Dedifferentiated amniotic fluid mesenchymal stem cell (primary cell): ENCODE data around the gene PICK1.

Experiments
- DNase-seq: peaks from one replicate; pipeline ENCODE4 v3.0.0-alpha.2; 2016; ENCODE audit errors: extremely low spot score

PICK1 gene

DNA sequence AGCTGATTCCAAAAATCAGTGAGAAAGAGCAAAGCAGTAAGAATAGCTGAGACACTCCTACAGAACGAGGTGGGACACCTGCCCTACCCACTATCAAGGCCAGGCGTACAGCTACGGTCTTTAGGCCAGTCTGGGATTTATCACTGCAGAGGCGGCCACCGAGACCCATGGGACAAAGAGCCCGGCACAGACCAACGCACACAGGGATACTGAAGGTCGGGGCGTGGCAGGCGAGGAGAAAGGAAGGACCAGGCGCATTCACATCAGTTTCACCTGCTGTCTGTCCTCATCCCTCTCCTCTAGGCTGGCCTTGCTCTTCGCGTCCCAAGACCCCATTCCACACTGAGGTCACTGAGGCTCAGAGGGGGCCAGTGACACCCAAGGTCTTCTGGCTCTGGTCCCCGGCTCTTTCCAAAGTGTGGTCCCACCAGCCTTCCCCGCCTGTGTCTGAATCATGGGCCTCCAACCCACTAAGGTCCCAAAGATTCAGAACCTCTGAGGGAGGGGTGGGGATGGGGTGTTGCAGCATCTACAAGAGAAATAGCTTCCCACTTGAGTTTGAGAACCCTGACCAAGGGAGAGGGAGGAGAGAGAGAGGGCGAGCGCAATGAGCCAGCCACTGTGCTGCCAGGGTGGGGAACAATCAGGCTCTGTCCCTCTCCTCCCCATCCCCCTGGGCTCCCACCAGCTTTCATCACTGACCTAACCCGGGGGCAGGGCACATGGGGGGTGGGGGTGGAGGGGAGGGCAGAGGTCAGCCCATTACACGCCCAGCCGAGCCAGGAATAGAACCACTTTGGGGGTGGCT lies 7.2 kb upstream of the PICK1 start:
- no peak for DNase-seq

DNA sequence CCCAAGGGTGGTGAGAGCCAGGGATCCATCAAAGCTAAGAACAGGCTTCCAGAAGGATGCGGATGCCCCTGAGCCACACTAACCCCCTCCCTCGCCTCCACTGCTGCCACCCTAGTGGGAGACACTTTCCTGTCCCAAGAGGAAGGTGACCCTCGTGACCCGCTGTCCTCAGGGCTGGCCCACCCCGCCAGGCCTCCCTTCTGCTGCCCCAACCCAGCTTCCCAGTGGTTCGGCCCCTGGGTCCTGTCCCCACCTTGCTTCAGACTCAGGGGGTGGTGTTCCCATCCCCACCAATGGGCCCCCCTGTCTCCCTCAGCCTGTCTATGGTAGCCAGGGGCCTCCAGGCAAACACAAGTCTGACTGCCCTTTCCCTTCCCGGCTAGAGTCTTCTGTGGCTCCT lies 6.5 kb upstream of the PICK1 start:
- no peak for DNase-seq

DNA sequence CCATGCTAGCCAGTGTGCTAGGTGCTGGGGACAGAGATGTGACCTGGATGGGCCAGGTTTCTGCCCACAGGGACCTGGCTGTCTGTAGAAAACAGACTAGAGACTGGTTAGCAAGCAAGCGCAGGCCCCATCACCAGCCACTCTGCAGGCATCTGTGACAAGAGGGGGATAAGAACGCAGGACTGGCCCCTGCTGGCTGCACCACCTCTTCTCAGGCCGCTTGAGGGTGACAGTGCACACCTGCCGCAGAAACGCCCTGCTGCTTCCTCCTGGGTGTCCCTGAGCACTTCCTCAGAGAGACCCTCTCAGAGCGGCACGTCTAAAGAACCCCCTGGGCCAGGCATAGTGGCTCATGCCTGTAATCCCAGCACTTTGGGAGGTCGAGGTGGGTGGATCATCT lies 5.9 kb upstream of the PICK1 start:
- DNase-seq: no peak

DNA sequence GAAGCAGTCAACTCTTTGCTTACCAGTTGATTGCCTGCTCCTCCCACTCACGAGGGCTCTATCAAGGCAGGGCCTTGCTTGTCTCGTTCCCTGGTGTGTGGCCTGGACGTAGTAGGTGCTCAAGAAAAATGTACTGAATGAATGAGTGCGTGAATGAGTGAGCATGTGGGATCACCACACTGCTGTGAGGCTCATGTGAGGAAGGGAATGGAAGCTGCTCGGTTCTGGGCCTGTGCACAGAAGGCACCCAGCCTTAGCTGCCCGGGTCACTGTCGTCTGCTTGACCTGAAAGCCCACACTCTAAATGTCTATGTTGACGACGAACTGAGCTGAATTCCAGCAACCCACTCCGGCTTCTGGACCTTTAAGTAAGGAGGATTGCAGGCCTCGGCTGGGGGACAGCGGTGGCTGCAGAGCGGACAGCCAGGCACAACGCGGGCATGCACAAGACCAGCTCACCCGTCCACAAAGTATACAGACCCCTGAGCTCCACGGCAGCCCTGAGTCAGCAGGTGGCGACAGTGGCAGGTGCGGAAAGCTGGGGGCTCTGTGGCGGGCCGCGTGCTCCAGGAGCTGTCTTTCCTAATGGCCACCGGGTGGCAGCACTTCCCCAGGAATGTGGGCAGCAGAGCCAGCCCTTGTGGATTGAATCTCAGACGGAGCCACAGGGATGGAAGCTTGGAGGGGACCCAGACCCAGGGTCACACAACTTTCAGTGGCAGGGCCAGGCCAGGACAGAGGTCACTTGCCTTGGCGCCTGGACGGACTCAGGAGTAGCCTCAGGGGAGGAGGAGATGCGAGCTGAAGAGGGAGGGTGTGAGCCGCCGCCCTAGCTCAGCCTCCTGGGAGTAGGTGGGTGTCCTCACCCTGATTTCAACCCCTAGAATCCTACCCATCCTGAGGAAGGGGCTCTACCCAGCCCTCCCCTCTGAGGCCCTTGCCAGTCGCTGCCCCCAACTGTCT lies 5.0 kb upstream of the PICK1 start:
- peak; percentile 57 for DNase-seq

DNA sequence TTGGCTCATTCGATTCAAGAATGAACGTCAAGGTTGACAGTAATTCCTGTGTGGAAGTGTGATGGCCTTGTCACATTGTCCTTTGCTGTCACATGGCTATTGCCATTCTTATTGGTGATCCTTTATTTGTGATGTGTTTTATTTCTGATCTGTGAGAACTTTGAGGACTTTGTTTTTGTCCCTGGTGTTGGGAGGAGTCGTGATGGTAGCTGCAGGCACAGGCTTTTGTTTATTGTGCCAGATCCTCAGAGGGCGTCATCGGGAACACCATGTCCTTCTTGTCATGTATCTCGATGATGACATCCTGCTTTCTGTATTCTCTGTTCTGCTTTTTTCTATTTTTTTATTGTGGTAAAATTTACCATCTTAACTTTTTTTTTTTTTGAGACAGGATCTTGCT lies 5.6 kb downstream of the PICK1 start:
- DNase-seq: no peak

DNA sequence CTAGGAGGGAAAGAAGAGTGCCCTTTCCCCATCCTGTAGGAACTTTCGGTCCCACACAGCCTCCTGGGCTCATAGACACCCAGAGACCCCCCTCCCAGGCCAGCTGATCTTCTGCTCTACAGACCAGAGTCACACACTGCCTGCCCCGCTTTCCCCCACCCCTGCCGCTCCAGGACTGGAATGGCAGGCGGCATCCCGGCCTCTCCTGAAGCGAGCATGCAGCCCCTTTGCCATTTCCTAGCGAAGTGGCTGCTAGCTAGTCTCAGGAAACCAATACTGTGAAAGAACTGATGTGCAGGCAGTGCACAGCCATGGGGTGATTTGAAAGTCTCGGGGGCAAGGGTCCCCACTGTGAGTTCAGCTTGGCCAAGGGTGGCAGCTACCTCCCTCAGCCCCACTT lies 8.3 kb downstream of the PICK1 start:
- no peak for DNase-seq

DNA sequence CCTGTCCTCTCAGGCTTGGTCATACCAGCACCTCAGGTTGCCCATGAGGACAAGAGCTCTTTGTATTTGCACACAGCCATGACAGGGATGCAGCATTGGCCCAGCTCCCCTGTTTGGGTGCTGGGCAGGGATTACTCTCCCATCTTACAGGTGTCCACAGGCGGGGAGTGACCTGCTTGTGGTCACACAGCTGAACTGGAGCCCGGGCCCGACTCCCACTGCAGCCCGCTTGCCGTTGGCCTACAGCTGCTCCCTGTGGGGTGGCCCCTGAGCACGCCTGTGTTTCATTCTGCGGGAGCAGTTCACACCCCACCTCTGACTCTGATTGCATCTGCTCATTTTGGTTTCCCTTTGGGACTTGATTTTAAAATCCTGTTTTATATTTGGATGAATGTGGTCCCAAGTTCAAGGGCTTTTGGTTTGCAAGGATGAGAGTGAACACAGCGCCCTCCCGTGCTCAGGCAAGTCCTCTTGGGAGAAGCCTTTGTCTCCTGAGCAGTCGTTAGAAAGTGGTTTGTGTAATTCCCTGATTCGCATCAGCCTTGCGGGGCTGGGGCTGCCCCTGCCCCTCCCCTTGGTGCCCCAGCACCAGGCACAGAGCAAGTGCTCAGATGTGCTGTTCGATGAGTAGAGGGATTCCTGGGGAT lies 9.3 kb downstream of the PICK1 start:
- no peak for DNase-seq

DNA sequence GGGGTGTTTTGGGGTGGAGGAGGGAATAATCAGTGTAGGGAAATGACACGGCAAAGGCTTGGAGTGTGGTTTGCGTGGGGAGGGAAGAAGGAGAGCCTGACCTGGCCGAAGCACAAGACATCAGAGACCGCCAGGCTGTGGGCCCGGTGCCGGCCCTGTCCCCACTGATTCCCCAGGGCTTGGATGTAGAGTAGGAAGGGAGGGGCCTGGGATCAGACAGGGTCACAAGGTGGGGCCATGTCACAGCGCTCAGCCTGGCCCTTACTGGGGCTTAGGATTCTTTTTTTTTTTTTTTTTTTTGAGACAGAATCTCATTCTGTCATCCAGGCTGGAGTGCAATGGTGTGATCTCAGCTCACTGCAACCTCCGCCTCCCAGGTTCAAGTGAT lies 9.8 kb downstream of the PICK1 start:
- no peak for DNase-seq

DNA sequence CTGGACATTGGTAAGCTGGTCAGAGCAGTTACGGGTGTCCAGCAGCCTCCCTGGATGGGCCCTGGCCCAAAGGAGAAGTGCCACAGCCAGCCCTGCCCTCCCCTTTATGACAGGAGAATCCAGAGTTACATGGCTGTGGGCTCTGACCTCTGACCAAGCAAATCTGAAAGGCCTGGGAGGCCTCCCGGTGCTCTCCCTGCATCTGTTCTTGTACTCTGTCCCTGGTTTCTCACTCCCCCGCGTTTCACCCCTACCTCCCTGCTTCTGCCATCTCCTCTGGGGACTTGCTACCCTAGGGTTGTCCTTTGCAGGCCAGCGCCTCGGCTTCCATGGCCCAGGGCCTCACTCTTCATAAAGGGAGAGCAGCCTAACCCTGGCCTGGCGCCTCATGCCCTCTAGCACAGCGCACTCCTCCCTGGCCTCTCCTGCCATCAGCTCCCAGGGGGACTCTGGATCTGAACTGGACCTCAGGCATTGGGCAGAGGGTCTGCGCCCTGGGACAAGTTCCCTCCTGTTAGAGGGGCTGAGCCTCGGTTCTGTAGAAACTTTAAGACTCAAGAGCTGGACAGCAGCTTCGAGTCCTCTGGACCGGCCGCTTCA lies 10.7 kb downstream of the PICK1 start:
- DNase-seq: no peak

DNA sequence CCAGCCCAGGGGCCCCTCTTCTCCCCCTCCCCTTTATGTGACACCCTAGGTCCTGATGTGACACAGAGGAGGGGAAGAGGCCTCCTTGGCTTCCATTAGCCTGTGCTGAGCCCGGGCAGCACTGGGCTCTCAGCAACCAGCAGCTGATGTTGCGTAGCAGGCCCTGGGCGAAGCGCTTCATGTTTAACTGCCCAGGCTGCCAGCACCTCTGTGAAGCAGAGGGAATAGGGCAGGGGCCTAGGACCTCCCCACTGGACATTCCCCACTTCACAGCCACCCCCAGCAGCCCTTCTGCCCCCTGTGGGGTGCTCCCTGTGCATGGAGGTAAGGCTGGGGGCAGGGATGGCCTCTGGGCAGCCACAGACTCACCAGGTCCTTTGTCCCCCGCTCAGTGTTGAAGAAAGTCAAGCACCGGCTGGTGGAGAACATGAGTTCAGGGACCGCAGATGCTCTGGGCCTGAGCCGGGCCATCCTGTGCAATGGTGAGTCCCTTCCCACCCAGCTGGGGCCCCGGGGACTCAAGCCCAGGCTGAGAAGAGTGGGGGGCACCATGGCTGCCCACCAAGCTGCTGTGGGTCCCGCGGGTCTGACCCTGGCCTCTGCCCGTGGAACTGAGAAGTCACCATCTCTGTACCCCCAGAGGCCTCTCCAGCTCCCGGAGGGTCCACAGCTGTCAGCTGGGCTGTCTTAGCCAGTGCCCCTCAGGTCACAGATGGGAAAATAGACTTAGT lies 11.6 kb downstream of the PICK1 start:
- DNase-seq: no peak

DNA sequence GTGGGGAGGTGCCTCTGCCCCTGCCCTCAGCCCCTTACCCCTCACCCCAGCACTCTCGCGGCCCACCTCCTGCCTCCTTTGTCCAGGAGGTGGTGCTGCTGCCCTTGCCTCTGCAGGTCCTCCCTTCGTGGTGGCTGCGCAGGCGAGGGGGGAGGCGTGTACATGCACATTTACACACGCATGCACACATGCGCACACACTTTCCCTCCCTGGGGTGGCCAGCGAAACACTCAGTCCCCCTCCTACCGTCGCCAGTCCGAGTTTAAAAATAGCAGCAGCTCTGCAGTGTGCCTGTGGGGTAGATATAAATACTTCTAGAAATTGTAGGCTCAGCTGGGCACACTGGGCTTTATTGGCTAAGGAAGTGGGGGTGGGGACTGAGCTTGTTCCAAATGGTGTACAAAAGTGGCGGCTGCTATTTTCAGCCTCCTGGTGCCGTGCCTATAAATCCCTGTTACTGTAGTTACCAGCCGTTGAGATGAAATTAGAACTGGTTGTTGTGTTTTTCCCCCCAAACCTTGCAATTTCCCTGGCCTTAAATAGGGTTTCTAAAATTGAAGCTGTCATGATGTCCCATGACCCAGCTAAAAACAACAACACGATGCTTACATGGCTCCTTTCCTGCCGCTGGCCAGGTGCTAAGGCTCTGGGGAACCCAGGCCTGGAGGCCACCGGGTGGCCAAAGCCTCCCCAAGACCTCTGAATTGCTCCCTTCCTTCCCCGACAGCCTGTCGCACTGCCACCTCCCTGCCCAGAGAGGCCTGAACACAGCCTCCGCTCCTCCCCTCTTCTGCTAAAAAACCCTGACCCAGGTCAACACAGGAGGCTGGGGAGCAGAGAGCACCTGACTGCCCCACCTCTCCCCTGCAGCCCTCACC lies 12.4 kb downstream of the PICK1 start:
- DNase-seq: no peak

DNA sequence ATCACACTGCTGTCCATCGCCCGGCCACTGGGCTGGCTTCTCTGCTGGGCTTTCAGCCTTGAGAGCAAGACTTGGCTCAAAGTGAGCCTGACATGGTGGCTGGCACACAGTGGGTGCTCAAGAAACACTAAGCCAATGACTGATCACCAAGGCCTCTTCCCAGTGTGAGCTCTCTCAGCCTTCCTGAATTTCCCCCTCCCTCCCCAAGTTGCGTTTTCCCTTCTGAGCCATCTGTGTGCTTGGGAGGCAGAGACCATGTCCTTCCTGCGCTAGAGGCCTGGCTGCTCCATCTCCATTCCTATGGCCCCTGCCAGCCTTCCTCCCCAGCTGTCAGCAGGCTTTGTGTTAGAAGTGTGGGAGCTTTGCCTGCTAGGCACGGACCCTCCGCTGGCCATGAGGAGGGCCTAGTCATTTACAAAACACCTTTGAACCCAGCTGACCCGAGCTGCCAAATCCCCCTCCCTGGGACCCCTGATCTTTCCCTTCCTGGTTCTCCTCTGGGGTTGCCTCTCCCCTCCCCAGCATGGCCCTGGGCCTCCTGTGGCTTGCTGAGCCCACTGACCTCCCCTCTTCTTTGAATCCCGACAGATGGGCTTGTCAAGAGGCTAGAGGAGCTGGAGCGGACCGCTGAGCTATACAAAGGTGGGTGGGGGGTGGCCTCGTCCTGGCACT lies 13.2 kb downstream of the PICK1 start:
- DNase-seq: no peak

DNA sequence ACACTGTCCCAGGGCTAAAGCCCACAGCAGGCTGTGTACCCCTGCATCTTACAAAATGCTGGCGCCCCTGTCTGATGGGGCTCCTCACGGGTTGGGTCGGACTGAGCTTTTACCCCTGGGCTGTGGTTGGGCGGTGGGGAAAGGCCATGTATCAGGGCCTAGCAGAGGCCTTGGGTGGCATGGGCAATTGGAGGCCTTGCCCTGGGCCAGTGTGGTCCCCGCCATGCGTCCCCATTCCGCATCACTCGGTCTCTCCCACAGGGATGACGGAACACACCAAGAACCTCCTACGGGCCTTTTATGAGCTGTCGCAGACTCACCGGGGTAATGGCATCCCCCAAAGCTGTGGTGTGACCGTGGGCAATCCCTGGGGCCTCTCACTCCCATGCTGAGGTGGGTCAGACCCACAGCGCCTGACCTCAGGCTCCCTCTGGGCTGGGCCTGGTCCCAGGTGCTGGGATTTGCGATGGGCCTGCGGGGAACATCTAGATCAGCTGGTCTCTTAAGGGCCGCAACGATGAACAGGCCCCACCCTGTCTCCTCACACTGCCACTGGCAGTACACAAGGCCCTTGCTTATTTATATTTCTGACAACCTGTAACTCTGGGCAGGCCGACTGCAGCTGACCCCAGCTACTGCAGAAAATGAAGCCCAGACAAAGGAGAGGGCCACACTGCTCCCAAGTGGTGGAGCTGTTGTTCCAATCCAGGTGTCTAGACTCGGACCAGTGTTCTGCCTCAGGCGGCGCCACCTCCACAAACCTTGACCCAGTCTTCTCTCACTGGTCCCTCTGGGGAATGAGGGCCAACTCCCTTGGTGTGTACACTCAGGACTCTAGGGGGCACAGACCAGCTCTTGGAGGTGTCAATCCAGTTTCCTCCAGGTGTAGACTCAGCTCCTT lies 14.5 kb downstream of the PICK1 start:
- no peak for DNase-seq

DNA sequence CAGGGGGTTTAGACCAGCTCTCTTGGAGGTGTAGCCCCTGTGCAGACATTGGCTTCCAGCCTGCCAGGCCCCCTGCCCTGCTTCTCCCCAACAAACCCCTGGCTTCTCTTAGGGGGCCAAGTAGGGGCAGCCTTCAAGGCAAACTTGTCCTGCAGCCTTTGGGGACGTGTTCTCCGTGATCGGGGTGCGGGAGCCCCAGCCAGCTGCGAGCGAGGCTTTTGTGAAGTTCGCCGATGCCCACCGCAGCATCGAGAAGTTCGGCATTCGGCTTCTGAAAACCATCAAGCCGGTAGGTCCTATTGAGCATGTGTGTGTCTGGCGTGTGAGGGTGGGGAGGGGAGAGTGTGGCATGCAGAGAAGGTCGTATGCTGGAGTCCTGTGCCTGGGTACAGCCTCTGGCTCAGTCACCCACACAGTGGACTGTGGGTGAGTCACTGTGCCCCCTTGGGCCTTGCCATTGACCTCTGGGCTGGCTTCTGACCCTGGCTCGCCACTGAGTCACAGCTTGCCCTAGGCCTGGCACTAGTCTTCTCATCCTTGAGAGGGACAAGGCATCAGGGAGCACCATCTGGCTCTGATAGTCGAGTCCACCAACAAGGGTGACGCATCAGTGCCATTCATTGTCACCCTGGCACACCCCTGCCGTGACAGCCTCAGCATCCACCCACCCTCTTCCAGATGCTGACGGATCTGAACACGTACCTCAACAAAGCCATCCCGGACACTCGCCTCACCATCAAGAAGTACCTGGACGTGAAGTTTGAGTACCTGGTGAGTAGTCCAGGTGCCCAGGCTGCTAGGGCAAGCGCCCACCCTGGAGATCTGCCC lies 15.3 kb downstream of the PICK1 start:
- no peak for DNase-seq

DNA sequence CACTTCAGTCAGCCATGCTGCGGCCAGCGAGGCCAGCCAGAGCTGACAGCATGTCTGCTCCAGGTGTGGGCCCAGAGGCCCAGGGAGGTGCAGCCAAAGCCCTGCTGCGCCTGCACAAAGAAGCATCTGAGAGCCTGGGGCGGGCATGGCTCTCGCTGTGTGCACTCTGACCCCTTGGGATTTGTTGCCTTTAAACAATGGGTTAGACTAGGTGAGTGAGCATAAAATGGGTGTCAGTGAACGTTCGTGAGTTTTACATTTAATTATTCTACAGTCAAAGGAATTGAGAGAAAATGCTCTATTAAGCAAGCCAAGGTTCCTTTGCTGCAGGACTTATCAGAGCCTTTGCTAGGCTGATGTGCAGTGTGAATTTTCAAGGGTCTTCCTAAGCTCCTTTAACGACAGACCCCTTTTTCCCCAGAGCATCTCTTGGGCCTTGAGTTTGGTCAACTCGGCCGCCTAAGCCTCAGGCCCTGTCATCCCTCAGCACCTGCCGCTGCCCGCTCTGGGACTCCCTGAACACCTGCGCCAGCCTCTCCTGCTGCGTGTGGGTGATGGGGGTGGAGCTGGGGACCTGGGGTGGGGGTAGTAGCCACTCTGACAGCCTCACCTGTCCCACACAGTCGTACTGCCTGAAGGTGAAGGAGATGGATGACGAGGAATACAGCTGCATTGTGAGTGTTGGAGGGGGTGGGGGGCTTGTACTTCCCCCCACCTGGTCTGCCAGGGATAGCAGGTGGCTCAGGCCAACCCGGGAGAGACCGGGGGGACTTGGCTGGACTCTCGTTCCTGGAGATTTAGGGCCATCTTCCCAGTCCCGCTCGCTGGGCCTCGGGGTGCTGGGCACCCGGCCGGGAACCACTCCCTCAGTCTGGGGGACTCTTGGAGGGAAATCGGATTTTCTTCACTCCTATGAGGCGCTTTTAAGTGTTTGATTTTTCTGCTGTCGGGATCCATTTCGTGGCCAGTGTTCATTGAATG lies 16.2 kb downstream of the PICK1 start:
- no peak for DNase-seq
